ENCODE measurements around the gene INTS6. TPM values are rescaled to one million over a fixed set of nuclear protein-coding genes. Genes with fewer than 3 reads are reported as not detected.

The INTS6 gene
- total RNA-seq, 1 experiment from 2014 or later = 26.6 TPM

DNA sequence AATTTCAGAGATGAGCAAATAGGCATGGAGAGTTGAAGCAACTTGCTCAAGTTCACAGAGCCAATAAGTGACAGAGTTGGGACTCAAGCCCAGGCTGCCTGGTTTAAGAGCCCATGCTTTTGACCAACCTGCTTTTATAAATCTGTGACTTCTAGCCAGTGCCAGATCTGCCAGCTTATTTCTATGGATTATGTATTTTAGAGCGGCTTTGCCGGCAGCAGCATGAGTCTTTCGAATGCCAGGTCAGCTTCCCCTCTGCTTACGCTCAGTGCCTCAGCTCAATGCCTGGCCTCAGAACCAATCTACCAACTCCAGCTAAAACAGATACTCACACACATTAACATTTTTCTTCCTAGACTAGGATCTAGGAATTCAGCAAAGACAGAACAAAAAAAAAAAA lies 111.0 kb downstream of the INTS6 start:
- Histone ChIP-seq H3K36me3 (ENCODE audit: low read depth, low read length) (no peaks in the 10 kb centered on the region), H3K4me1 (ENCODE audit: insufficient read depth, low read length) (no peaks in the 10 kb centered on the region; the same call in 1 of the 2 replicates), H3K9me2 (replicated peaks; ENCODE audit: low read length) (no peaks in the 10 kb centered on the region), H2AFZ (ENCODE audit: low read length) (no peak overlapping the region), H3K4me3 (ENCODE audit: low read length) (no peak overlapping the region), H3F3A (ENCODE audit: low read length, unreplicated experiment) (no peaks in the 10 kb centered on the region), H3K9me3 (ENCODE audit: low read length) (no peaks in the 10 kb centered on the region), H3K27ac (ENCODE audit: low read length) (no peak overlapping the region), H3K9ac (ENCODE audit: low read length) (no peak overlapping the region), H3K79me2 (ENCODE audit: low read length) (no peaks in the 10 kb centered on the region), H4K20me1 (ENCODE audit: low read length) (no peaks in the 10 kb centered on the region), H3K27me3 (ENCODE audit: low read length) (no peaks in the 10 kb centered on the region), H3K4me2 (ENCODE audit: low read length) (no peak overlapping the region)
- BruUV-seq (replicated peaks) = no TSS peak
- ATAC-seq (no peak), DNase-seq (no peak)
- POLR2A ChIA-PET (ENCODE audit: unreplicated experiment) = interaction anchor here (0.6 kb wide), 1 partner anchor 482 kb away, joined by 8 read pairs; no protein-coding TSS in a partner anchor
- intact Hi-C loops (cut with micrococcal nuclease) = no loop called here
- TF ChIP-seq EZH2phosphoT487 (IDR thresholded peaks at IDR 0.05; ENCODE audit: borderline replicate concordance, low read length) (no peak), EZH2 (IDR thresholded peaks at IDR 0.05; ENCODE audit: low read length, unreplicated experiment) (no peak)
- TF ChIP-seq, protein P1, sequence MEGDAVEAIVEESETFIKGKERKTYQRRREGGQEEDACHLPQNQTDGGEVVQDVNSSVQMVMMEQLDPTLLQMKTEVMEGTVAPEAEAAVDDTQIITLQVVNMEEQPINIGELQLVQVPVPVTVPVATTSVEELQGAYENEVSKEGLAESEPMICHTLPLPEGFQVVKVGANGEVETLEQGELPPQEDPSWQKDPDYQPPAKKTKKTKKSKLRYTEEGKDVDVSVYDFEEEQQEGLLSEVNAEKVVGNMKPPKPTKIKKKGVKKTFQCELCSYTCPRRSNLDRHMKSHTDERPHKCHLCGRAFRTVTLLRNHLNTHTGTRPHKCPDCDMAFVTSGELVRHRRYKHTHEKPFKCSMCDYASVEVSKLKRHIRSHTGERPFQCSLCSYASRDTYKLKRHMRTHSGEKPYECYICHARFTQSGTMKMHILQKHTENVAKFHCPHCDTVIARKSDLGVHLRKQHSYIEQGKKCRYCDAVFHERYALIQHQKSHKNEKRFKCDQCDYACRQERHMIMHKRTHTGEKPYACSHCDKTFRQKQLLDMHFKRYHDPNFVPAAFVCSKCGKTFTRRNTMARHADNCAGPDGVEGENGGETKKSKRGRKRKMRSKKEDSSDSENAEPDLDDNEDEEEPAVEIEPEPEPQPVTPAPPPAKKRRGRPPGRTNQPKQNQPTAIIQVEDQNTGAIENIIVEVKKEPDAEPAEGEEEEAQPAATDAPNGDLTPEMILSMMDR (conservative IDR thresholded peaks at IDR 0.05; ENCODE audit: low read depth, low read length) = no peak
- CTCF ChIA-PET = interaction anchor here (0.6 kb wide), 1 partner anchor 55 kb away, joined by 5 read pairs; no protein-coding TSS in a partner anchor

- BruUV-seq (replicated peaks) = no TSS peak
- no peak for ATAC-seq
Observed at GRCh38 chr13:51341232-51341631, 111.6 kb downstream of the INTS6 start.

More at GRCh38 chr13:51341232-51341631, 111.6 kb downstream of the INTS6 start:
- no peaks in the 10 kb centered on the region for H4K20me1 ChIP-seq (ENCODE audit: low read length)
- H3F3A ChIP-seq (ENCODE audit: low read length, unreplicated experiment) = no peaks in the 10 kb centered on the region
- H3K9ac ChIP-seq (ENCODE audit: low read length) = no peak overlapping the region
- H3K9me2 ChIP-seq (replicated peaks; ENCODE audit: low read length) = no peaks in the 10 kb centered on the region
- no peak overlapping the region for H3K4me2 ChIP-seq (ENCODE audit: low read length)
- H3K36me3 ChIP-seq (ENCODE audit: low read depth, low read length) = no peaks in the 10 kb centered on the region
- no peaks in the 10 kb centered on the region for H3K79me2 ChIP-seq (ENCODE audit: low read length)
- TF ChIP-seq EZH2 (IDR thresholded peaks at IDR 0.05; ENCODE audit: low read length, unreplicated experiment) (no peak), EZH2phosphoT487 (IDR thresholded peaks at IDR 0.05; ENCODE audit: borderline replicate concordance, low read length) (no peak)
- TF ChIP-seq, protein P1 (conservative IDR thresholded peaks at IDR 0.05; ENCODE audit: low read depth, low read length) = no peak
- DNase-seq = no peak
- no peaks in the 10 kb centered on the region for H3K9me3 ChIP-seq (ENCODE audit: low read length)
- no peaks in the 10 kb centered on the region; the same call in 1 of the 2 replicates for H3K4me1 ChIP-seq (ENCODE audit: insufficient read depth, low read length)
- no peak overlapping the region for H3K4me3 ChIP-seq (ENCODE audit: low read length)
- intact Hi-C loops (cut with micrococcal nuclease) = no loop called here
- H3K27me3 ChIP-seq (ENCODE audit: low read length) = no peaks in the 10 kb centered on the region
- POLR2A ChIA-PET (ENCODE audit: unreplicated experiment) = interaction anchor here (0.6 kb wide), 1 partner anchor 482 kb away, joined by 8 read pairs; no protein-coding TSS in a partner anchor
- CTCF ChIA-PET = no interaction called here
- no peak overlapping the region for H2AFZ ChIP-seq (ENCODE audit: low read length)
- H3K27ac ChIP-seq (ENCODE audit: low read length) = no peak overlapping the region

All from PC-3 (cell line).